ENCODE results near the gene CHST9.
"Not testable (repeated sequence)": the region's sequence is repeated elsewhere in the genome, so short reads cannot be mapped to it uniquely, and the experiment has no call there.

Gene CHST9

DNA sequence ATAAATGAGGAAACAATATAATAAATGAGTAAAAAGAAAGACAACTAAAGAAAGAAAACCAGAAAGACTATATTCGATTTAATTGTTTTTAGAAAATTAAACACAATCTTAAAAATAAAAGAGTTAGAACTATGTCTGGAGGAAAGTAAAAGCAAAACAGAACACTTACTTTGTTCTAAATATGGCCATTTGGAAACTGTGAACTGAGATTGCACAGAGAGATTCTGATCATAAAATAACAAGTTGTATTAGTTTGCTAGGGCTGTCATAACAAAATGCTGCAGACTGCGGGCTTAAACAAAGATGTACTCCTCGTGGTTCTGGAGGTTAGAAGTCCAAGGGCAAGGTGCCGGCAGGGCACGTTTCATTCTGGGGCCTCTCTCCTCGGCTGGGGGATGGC, 191.5 kb downstream of the CHST9 start:
- DNase-seq = no peak

DNA sequence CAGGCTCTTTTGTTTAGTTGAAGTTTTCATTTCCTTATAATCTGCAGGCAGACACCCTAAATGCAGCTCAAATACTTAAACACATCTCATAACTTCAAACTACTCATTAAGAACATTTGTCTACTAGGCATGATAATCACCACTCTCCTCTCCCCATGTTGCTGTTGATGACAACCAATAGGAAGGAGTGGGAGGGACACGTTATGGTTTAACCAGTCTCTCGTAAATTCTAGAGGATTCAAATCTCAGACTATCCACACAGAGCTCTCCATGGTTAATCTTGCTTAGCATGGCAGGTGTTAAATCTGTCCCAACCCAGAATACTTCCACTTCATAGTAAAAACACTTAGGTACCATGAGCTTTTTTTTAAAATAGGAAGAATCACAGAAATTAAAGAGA, 192.2 kb downstream of the CHST9 start:
- no peak for DNase-seq

DNA sequence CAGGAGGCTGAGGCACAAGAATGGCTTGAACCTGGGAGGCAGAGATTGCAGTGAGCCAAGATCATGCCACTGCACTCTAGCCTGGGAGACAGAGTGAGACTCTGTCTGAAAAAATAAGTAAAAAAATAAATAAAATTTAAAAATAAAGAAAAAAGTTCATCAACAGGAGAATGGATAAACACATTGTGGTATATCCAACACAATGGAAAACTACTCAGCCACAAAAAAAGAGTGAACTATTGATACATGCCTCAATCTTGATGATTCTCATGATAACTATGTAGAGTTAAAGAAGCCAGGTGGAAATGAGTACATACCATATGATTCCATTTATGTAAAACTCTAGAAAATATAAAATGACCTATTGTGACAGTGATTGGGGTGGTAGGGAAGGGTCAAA, 195.3 kb downstream of the CHST9 start:
- no peak for DNase-seq

DNA sequence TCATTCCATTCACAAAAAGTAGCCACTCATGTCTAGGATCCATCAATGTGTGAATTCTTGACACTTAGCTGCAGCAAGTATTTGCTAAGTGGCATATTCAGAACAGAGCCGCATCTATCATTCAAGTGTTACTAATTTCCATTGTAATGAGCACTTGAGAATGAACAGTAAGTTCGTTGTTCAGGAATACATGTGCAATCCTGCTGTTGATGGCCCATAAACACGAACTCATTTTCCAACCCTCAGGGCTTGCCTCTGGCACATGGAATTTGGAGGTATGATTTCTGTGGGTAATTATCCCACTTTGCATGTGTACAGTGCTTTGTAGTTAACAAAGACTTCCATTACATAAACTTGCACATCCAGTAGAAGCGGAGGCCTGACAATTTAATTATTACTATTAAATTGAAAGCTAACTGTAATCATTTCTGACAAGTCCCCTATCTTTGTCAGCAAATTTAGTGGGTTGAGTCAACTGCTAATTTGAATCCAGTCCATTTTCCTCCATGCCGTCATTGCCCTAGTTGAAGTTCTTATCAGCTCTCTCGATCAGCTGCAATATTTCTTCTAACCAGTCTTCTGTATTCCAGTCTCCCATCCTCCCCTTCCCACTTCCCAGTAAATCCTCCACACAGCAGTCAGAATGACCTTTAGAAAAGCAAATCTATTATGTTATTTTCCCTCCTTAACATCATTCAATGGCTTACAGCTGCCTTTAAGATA, 203.6 kb downstream of the CHST9 start:
- DNase-seq = no peak

DNA sequence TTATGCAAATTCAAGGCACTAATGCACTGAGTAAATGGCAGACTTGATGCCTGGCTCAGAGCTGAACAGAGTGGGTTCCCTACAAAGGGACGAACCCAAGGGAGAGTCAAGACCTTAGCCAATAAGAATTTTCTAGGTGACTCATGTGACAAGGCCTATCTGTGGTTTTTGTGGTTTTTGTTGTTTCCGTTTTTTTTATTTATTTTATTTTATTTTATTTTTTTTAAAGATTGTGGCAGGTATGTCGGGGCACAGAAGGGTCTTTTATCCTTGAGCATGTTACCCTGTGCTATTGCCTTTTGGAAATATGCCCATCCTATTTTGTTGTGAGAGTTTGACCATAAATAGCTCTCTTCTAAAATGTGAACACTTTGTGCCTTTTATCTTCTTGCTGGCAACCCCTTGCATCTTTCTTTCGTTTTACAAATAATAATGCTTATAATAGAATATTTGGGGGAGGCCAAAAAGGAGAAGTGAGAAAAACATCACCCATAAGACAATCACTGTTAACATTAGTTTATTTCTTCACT, 206.2 kb downstream of the CHST9 start:
- DNase-seq = no peak

DNA sequence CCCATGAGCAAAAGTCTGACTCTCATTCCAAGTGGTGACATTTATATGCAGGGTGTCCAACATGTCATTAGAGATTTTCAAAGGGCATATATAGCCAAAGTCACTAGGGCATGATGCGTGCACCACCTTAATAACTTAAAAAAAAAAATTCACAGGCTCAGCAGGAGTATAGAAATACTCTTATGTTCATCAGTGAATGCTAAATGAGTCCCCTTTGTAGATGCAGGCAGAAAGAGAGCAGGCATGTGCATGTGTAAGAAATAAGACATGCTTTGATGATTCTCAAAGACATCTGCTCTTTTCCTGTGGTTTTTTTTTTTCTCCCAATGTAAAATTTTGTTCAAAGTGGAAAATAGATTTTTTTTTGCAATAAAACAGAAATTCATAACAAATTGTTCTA, 207.3 kb downstream of the CHST9 start:
- DNase-seq = no peak

DNA sequence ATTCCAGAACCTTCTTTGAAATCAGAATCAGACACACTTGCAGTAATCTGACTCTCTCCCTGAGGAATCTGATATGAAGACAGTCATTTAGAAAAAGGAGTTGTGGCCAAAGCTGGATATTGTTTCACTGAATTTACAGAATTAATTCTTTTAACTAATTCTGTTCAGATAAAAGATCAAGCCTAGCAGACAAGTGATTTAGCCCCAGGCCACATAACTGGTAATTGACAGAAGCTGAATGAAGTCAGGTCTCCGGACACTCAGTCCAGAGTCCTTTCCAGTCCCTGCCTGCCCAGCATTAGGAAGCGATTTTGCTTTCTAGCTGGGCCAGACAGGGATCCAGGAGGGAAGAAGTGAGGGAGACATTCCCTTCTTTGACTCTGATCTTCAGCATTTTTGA, 208.9 kb downstream of the CHST9 start:
- DNase-seq = no peak

DNA sequence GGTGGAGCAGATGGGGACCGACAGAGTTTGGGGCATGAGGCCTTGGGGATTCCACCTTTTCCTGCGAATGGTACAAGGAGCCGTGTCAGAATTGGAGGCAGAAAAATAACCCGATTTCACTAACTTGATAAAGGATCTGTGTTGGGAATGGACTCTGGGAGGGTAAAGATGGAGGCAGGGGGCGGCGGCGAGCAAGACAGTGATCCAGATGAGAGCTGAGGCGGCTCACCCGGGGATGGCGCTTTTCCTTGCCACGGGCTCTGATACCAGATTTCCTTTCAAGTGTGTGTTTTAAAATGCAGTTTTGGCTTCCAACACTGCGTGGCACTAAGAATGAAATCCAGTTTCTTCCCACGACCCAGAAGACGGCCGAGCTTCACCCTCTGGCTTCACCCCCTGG, 212.6 kb downstream of the CHST9 start:
- DNase-seq = not testable (repeated sequence)

DNA sequence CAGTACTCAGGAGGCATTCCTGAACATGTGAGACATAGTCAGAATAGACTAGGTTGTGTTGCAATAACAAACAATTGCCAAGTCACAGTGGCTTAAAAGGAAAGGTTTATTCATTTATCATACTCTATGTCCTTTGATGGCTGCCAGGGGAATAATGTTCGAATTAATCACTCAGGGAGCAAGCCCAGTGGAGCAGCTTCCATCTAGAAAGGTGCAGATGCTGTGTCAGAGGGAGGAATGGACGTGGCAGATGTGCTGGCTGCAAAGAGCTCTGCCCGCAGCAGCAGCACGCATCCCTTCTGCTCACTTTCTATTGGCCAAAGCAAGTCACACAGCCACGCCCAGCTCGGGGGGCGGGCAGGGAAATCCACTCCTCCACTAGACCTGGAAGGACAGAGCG, 213.7 kb downstream of the CHST9 start:
- DNase-seq = no peak

DNA sequence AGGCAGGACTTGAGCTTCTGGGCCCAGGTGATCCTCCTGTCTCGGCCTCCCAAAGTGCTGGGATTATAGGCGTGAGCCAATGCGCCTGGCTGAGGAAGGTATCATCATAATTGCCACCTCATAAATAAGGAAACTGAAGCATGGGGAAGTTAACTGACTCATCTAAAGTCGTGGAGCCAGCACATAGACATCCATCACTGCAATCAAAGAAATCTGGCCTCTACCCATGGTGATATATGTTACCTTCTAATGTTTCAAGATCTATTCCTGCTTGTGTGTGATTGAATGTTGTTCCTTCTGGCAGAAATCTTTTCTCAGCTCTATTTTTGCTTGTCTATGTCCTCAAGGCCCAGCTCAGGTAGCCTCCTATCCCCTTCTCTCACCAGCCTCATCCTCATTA, 214.5 kb downstream of the CHST9 start:
- no peak for DNase-seq

DNA sequence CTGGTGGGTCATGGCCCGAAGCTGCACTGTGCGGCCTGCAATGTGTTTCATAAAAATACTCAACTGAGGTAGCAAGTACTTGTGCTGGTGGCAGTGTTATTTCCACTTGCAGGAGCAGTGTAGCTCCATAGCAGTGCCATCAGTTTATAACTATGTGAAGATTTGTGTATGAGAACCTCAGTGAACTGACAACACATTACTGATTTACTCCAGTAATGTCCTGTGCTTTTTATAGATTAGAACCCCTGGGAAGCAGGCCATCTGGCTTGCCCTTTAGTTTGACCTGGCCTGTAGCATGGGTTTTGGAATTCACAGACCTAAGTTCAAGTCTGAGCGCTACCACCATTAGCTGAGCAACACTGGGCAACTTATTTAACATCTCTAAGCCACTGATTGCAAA, 219.9 kb downstream of the CHST9 start:
- DNase-seq = no peak

DNA sequence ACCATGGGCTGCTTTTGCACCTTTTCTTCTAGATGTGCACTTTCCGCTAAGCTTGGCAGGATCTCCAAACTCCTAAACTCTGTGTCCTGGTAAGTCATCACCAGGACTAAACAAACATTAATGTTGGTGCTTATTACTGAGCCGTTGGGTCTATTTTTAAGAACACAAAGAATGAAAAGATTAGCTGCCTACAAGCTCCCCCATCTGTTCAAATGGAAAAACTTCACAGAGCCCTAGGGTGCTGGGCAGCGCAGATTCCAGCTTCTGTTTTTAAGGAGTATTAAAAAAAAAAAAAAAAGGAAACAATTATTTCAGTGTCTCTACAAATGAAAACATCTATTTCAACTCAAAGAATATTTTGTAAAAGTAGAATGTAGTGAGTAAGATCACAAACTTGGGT, 221.8 kb downstream of the CHST9 start:
- DNase-seq = no peak

DNA sequence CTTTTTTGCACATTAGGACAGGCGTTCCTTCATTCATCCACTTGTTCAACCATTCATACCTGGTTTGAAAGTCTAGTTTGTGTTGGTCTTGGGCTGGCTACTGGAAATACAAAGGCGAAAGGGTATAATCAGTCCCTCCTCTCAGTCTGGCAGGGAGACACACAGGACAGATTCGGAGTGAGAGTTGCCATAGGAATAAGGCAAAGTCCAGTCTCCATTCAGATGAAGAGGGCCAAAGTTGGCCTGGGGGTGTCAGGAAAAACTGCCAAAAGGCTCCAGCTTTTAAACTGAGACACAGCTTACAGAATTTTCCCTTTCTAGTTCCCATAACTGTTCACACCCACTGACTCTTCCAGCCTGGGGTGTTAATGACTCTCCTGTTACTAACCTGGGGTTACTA, 223.3 kb downstream of the CHST9 start:
- DNase-seq = no peak

DNA sequence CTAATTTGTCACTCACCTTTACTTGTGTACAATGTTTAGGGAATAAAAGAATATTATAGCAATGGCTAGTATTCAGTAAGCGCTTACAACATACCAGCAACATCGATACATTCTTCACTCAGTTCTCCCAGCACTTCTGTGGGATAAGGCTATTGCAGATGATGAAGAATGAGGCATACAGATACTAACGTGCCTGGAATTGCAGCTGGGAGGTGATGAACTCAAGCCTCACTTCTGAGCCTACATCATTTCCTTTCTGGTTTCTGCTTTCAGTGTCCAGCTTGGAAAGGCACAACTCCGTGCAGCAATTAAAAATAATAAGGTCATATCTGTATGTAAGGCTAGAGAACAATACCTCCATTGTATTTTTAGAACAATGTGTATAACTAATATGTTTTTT, 224.2 kb downstream of the CHST9 start:
- no peak for DNase-seq

DNA sequence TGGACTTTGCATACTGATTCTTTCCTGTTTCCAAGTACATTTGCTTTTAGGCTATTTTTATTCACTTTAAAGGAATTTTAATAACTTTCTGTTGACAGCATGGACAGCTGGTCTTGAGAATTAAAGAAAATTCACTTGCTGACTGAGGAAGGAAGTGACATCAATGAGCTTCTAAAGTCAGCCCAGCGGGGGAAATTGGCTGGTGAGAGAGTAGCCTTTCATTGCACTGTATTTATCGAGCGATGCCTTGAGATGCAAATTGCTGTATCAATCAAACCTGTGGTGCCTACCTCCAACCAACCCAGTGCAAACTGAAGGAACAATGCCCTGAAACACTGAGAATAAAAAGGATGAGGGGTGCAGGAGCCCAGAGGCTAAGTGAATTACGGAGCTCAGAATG, 228.2 kb downstream of the CHST9 start:
- no peak for DNase-seq

DNA sequence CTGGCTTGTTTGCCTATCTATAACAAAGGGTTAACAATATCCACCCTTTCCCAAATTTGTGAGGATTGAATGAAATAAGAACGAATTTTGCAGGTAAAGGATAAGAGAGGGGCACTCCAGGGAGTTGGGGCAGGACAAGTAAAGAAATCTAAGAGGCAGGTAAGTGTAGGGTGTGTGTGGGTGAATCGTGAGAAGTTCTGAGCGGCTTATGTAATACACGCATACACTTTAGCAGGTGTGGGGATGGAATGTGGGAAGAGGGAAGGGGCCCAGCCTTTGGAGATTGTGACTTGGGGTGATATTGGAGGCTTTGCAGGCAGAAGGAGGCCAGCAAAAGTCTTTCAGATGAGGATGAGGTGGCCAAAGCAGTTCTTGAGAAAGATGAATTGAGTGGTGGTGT, 236.4 kb downstream of the CHST9 start:
- DNase-seq = no peak

DNA sequence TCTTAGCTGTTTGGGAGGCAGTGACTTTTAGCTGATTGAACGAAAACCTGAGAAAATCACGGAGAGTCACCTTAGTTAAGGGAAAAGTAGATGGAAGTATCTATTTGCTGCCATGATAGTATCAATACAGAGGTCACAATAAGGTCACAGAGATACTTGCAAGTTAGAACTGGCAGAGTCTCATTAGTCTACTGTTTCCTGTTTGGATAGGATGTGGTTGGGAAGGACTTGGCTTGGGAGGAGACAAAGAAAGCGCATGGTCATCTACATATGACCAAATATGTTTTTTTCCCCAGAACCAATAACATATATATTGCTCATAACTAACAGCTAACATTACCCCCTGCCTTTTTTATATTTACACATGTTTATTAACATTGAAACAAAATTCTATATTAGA, 241.2 kb downstream of the CHST9 start:
- no peak for DNase-seq

DNA sequence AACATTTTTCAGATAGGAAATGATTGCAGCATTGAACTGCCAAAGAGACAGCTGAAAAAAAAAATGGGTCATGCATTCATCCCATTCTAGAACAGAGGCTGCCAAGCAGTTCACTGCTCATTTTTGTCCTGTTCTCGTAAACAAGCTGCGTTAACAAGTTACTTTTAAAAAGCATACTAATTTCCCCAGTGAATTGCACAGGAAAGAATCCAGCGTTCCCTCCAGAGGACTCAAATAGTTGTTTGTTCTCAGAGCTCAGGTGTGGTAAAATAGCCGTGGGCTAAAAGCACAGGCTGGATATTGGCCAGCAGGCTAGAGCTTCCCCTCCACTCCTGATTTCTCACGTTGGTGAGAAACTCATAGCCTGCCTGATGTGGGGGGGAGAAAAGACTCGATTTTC, 243.5 kb downstream of the CHST9 start:
- no peak for DNase-seq

DNA sequence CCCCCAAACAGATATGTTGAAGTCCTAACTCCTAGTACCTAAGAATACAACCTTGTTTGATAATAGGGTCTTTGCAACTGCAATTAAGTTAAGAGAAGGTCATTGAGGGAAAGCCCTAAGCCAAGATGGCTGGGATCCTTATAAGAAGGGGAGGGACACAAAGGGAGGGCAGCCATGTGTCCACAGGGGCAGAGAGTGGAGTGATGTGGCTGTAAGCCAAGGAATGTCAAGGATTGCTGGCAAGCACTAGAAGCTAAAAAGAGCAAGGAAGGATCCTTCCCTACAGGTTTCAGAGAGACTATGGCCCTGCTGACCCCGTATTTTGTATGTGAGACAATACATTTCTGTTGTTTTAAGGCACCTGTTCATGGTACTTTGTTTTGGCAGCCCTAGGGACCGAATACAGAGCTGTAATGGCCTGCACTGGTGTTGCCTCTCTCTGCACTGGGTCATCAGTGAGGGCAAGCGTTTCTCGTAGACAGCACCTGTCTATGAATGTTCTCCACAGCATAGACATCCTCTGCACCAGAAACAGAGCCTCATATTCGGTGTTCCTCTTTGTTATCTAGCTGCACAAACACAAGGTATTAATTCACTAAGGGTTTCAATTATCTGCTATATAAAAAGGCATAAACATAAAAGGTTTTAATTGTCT, 244.2 kb downstream of the CHST9 start:
- DNase-seq = no peak

DNA sequence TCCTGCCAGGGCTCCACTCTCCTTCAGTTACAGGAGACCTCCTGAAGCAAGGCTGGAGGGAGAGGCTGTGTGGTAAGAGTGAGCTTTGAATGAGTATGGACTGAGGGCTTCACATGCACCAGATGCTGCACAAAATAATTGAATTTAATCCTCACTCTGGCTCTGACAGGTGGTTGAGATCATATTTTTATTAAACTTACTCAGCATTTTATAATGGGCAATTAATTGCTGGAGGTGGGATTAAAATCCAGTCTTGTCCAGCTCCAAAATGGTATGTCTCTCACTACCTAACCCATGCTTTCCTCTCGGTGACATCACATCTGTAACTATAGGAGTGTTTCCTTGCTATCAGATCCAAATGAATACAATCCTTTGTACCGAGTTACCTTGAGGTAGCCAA, 253.4 kb downstream of the CHST9 start:
- DNase-seq = no peak

DNA sequence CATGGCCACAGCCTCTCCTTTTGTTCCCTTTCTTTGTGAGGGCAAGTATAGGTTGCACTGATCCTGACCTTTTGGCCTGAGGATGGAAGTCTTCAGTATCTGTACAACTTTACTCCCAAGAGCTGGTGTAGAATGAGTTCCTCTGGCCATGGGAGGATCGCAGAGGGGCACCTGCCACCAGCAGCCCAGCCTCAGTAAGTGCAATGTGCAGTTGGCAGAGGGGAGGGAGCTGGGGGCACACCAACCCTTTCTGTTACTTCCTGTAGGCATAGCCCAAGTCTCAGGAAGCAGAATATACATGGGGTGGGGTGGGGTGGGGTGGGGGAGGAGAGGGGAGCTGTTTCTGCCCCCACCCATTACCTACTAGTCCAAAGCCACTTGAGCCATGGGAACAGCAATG, 254.5 kb downstream of the CHST9 start:
- no peak for DNase-seq

DNA sequence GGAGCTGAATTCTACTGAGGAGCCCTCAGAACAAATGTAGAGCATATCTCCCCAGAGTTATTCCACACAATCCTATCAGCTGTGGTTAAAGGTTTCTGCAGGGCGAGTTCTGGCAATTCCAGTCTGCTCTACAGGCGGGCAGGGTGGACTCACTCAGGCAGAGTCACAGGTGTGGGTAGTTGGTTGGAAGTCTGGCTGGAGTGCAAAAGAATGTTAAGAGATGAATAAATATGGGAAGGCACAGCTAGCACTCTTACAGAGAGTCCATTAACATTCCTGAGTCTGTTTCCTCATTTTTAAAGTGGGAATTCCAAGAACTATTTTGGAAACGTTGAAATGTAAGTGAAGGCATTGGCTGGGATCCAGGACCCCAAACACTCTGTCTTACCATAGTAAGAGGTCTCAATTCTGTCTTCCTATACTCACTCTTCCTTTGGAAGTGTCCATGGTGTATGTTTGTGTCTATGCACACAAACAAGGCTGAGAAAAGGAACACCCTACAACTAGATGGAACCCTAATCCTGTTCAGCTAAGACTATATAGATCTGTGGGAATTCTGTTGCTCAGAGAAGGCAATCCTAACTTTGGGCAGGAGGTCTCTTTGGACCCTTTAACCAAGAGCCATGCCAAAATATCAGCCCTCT, 256.3 kb downstream of the CHST9 start:
- no peak for DNase-seq

DNA sequence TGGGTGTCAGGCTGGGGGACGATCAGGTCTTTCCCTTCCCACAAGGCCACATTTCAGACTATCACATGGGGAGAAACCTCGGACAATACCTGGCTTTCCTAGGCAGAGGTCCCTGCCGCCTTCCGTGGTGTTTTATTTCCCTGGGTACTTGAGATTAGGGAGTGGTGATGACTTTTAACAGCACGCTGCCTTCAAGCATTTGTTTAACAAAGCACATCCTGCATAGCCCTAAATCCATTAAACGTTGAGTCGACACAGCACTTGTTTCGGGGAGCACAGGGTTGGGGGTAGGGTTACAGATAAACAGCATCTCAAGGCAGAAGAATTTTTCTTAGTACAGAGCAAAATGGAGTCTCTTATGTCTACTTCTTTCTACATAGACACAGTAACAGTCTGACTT, 257.3 kb downstream of the CHST9 start:
- DNase-seq = not testable (repeated sequence)

DNA sequence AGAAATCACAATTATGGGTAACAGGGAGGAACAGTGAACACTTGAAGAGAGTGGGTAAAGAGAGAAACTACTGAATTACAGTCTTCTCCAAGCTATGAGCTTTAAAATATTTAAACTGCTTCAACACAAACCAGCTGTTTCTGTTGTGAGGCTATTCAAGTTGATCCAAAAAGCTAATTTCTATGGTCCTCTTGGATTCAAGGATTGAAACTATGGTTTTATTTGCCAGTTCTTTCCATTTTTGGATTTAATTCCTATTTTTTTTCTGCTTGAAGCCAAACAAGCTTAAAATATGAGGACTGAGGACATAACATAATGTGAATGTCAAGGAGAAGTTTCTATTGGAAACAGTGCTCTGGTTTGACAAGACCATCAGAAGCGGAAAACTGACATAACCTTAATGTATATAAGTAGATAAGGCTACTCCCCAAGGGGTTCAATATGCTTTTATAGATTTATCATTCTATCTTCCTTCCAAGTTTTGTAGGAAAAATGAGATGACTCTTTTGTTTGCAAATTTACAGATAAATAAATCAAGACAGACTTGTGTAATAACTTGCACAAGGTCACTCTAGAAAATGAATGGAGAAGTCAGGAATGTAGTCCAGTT, 258.9 kb downstream of the CHST9 start:
- DNase-seq = no peak
